ENCODE results near the gene MAPKAP1. TPM values are rescaled to one million over a fixed set of nuclear protein-coding genes. Genes with fewer than 3 reads are reported as not detected.

MAPKAP1 gene
- total and polyA plus RNA-seq, 9 of the 15 experiments (the other 6 are each of a cell fraction or from before 2014, with no cell fraction given): 2.6 to 82.1 (median 61.1) TPM

DNA sequence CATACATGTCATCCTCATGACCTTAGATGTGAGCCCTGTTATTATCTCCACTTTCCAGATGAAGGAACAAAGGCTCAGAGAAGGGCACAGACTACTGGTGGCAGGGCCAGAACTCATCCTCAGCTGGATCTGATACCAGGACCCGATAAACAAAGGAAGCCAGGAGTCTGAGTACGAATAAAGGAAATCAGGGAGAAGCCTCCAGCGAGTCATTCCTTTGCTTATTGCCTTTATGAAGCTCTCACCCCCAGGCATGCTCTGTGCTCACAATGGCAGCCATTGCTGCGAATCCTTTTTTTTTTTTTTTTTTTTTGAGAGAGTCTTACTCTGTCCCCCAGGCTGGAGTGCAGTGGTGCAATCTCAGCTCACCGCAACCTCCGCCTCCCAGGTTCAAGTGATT, 315.3 kb downstream of the MAPKAP1 start:
- Histone ChIP-seq H3K4me1 (replicated peaks in 1 of 2; ENCODE audit: control insufficient read depth in 2 of 2, insufficient read depth in 2 of 2, low read length in 2 of 2) (peaks cover 0 to 11% of the 10 kb centered on the region in 2 experiments; a peak in 2 of 5 replicates), H4K20me1 (replicated peaks; ENCODE audit: control insufficient read depth, insufficient read depth, low read length) (no peaks in the 10 kb centered on the region), H3K9me1 (ENCODE audit: control insufficient read depth, insufficient read depth, low read length) (no peaks in the 10 kb centered on the region), H3K27me3 (ENCODE audit: control insufficient read depth in 2 of 2, insufficient read depth in 2 of 2, low read length in 2 of 2) (no peaks in the 10 kb centered on the region), H3K9ac (ENCODE audit: insufficient read depth in 1 of 2, low read depth in 2 of 2, low read length in 2 of 2) (no peak overlapping the region), H3K4me2 (ENCODE audit: insufficient read depth, low read length) (no peak overlapping the region), H3K36me3 (ENCODE audit: control insufficient read depth, insufficient read depth, low read length) (no peaks in the 10 kb centered on the region), H3K9me3 (replicated peaks; ENCODE audit: control insufficient read depth, insufficient read depth, low read depth, low read length) (no peaks in the 10 kb centered on the region; the same call in none of the 2 replicates), H2AFZ (ENCODE audit: low read depth, low read length) (no peak overlapping the region), H3K79me2 (ENCODE audit: control insufficient read depth, insufficient read depth, low read length) (no peaks in the 10 kb centered on the region), H3K4me3 (no peak overlapping the region), H3K27ac (ENCODE audit: extremely low read depth, low read depth, low read length) (no peak overlapping the region)
- POLR2A ChIA-PET: no interaction called here
- intact Hi-C loops (cut with micrococcal nuclease): no loop called here
- no peak for DNase-seq (ENCODE audit: extremely low read depth in 1 of 4, low spot score in 3 of 4)
- BruUV-seq (replicated peaks): no TSS peak
- no peak for TF ChIP-seq ZNF133 (CRISPR knock-in tag; IDR thresholded peaks at IDR 0.05)
- no peak for TF ChIP-seq ZNF644 (tag; IDR thresholded peaks at IDR 0.05; ENCODE audit: low read depth)
- peak; percentile 18; the same call in 1 of the 2 replicates for TF ChIP-seq CBFA2T3 (IDR thresholded peaks at IDR 0.05)
- CTCF ChIA-PET (ENCODE audit: low intra/inter-chr PET ratio): no interaction called here
- 7% methylated on average over 3 of the region's 6 CpGs for WGBS (ENCODE audit: insufficient coverage, low coverage, missing lambda C conversion rate)
- no peak for FAIRE-seq
- ATAC-seq: no peak
- in situ Hi-C loops (cut with MboI): no loop called here

DNA sequence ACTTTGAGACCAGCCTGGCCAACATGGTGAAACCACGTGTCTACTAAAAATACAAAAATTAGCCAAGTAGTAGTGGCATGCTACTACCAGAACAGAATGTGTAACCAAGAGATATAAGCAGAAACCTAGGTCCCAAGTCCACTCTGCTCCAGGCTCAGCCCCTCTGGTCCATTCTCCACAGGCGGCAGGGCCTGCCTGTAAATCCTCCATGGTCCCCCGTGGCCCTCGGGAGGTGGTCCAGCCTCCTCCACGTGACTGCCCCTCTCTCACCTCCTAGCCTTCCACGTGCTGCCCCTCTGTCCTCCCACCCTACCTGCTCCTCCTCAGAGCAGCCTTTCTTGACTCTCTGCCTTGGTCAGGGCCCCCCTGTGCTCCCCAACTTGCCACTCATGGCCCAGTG, 318.0 kb downstream of the MAPKAP1 start:
- H3K9ac ChIP-seq (ENCODE audit: insufficient read depth in 1 of 2, low read depth in 2 of 2, low read length in 2 of 2): peak overlapping the region in 1 of 2 experiments; percentile 28; a peak in 2 of 4 replicates
- ChIA-PET POLR2A (interaction anchor here (0.6 kb wide), 1 partner anchor 205 kb away, joined by 4 read pairs; no protein-coding TSS in a partner anchor), CTCF (ENCODE audit: low intra/inter-chr PET ratio) (no interaction called here)
- DNase-seq (ENCODE audit: extremely low read depth in 1 of 4, low spot score in 3 of 4) (no peak), ATAC-seq (no peak), FAIRE-seq (no peak)
- H3K4me1 ChIP-seq (replicated peaks in 1 of 2; ENCODE audit: control insufficient read depth in 2 of 2, insufficient read depth in 2 of 2, low read length in 2 of 2): peaks cover 0 to 11% of the 10 kb centered on the region in 2 experiments; a peak in 2 of 5 replicates
- H3K36me3 ChIP-seq (ENCODE audit: control insufficient read depth, insufficient read depth, low read length): no peaks in the 10 kb centered on the region
- H3K9me1 ChIP-seq (ENCODE audit: control insufficient read depth, insufficient read depth, low read length): no peaks in the 10 kb centered on the region
- H3K9me3 ChIP-seq (replicated peaks; ENCODE audit: control insufficient read depth, insufficient read depth, low read depth, low read length): no peaks in the 10 kb centered on the region
- no peaks in the 10 kb centered on the region for H3K27me3 ChIP-seq (ENCODE audit: control insufficient read depth in 2 of 2, insufficient read depth in 2 of 2, low read length in 2 of 2)
- no TSS peak for BruUV-seq (replicated peaks)
- TF ChIP-seq, protein P1, sequence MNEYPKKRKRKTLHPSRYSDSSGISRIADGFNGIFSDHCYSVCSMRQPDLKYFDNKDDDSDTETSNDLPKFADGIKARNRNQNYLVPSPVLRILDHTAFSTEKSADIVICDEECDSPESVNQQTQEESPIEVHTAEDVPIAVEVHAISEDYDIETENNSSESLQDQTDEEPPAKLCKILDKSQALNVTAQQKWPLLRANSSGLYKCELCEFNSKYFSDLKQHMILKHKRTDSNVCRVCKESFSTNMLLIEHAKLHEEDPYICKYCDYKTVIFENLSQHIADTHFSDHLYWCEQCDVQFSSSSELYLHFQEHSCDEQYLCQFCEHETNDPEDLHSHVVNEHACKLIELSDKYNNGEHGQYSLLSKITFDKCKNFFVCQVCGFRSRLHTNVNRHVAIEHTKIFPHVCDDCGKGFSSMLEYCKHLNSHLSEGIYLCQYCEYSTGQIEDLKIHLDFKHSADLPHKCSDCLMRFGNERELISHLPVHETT (CRISPR knock-in tag; conservative IDR thresholded peaks at IDR 0.05 in 1 of 2, IDR thresholded peaks at IDR 0.05 in 1 of 2): no peak
- no peak for TF ChIP-seq IFI16 (CRISPR knock-in tag; IDR thresholded peaks at IDR 0.05)
- TF ChIP-seq ZNF551 (CRISPR knock-in tag; IDR thresholded peaks at IDR 0.05): no peak
- TF ChIP-seq SIX5 (IDR thresholded peaks at IDR 0.05; ENCODE audit: borderline replicate concordance in 1 of 2, insufficient read depth in 1 of 2, low read depth in 1 of 2, low read length in 2 of 2): no peak
- TF ChIP-seq ZNF212 (CRISPR knock-in tag; IDR thresholded peaks at IDR 0.05): no peak
- TF ChIP-seq, protein P2, sequence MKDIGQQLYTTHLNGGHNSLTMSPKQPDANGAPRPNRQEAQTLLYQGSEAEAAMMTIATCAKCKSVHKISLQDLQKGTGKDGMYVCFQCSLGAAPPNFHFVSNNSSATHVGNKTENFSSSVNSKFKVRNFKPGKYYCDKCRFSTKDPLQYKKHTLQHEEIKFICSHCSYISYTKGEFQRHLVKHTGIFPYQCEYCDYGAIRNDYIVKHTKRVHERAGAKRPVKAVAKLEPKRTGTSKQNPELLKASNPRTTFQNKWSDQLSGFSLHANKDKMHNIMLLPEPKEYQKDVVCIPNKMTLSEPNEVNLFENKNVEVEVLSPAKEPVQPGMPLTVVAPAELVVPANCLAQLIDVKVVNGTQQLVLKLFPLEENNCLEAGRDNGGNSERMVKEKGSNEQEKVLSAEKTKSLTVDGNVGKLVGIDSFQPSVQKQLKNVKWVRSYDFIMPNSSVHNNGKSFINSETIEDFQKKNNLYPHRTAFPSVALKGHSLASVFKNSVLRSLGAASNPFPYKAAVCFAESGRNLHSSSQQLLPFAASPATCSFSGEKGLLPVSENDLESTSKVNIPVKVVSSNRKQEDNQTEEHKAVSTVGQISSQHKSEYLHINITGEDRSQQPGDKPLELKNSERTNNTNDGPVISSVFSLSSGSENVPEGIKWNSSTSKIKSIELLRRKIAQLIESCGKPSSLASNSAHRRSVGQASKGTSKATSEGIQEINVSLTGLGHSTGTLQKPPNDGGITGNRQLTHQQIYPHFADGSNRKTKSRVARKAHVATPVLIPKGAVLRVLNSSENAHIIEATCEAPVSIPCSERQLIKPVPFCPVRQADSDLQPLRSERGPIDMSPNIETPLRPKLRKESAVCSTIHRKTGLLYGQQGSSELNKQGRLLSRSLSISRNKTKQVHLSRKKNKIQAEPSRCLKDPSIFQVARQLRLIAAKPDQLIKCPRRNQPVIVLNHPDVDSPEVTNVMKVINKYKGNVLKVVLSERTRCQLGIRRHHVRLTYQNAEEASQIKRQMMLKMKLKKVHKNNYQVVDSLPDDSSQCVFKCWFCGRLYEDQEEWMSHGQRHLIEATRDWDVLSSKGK (CRISPR knock-in tag; IDR thresholded peaks at IDR 0.05): no peak
- TF ChIP-seq, protein P3, sequence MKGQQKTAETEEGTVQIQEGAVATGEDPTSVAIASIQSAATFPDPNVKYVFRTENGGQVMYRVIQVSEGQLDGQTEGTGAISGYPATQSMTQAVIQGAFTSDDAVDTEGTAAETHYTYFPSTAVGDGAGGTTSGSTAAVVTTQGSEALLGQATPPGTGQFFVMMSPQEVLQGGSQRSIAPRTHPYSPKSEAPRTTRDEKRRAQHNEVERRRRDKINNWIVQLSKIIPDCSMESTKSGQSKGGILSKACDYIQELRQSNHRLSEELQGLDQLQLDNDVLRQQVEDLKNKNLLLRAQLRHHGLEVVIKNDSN (CRISPR knock-in tag; IDR thresholded peaks at IDR 0.05): peak; percentile 27; the same call in 1 of the 2 replicates
- intact Hi-C loops (cut with micrococcal nuclease): no loop called here
- H3K4me3 ChIP-seq: no peak overlapping the region
- no peak overlapping the region for H2AFZ ChIP-seq (ENCODE audit: low read depth, low read length)
- 25% methylated on average over 6 of the region's 6 CpGs for WGBS (ENCODE audit: insufficient coverage, low coverage, missing lambda C conversion rate)
- no peak overlapping the region for H3K27ac ChIP-seq (ENCODE audit: extremely low read depth, low read depth, low read length)
- in situ Hi-C loops (cut with MboI): no loop called here
- no peaks in the 10 kb centered on the region for H3K79me2 ChIP-seq (ENCODE audit: control insufficient read depth, insufficient read depth, low read length)
- H4K20me1 ChIP-seq (replicated peaks; ENCODE audit: control insufficient read depth, insufficient read depth, low read length): no peaks in the 10 kb centered on the region
- H3K4me2 ChIP-seq (ENCODE audit: insufficient read depth, low read length): no peak overlapping the region

Measured in K562 (cell line).